SK-N-SH treated with all-trans-retinoic acid at 6 μM for 48 hours (cell line): ENCODE measurements around the gene WDR20.

Experiments
- CSDC2 ChIP-seq: fragments of 250-450 bp; sonication (Bioruptor Pico); IDR thresholded peaks from 2 replicates; pipeline ENCODE4 v1.5.0; 2020; ENCODE audit warnings: mild to moderate bottlenecking, moderate library complexity
- GLIS3 ChIP-seq: fragments of 250-450 bp; sonication (Bioruptor Pico); IDR thresholded peaks from 2 replicates; pipeline ENCODE4 v1.5.0; 2020; ENCODE audit warnings: mild to moderate bottlenecking, moderate library complexity
- ISL1 ChIP-seq: fragments of 250-450 bp; sonication (Bioruptor Pico); IDR thresholded peaks from 2 replicates; pipeline ENCODE4 v2.1.2; 2022; ENCODE audit warnings: mild to moderate bottlenecking, moderate library complexity
- OSR1 ChIP-seq: fragments of 250-450 bp; sonication (Bioruptor Pico); IDR thresholded peaks from 2 replicates; pipeline ENCODE4 v1.8.0; 2022; ENCODE audit warnings: moderate library complexity, mild to moderate bottlenecking, inconsistent platforms
- RARB ChIP-seq: fragments of 250-450 bp; sonication (Bioruptor Pico); IDR thresholded peaks from 2 replicates; pipeline ENCODE4 v1.8.0; 2021; ENCODE audit warnings: mild to moderate bottlenecking, moderate library complexity
- ZC3H10 ChIP-seq: fragments of 250-450 bp; sonication (Bioruptor Pico); IDR thresholded peaks from 2 replicates; pipeline ENCODE4 v1.5.1; 2021; ENCODE audit warnings: mild to moderate bottlenecking, moderate library complexity
- ZFP3 ChIP-seq: fragments of 250-450 bp; sonication (Bioruptor Pico); IDR thresholded peaks from 2 replicates; pipeline ENCODE4 v1.5.0; 2020; ENCODE audit warnings: mild to moderate bottlenecking, moderate library complexity
- ZFP30 ChIP-seq: fragments of 450-650 bp; formaldehyde crosslinking; IDR thresholded peaks from 2 replicates; pipeline ENCODE4 v1.5.0; 2022; ENCODE audit warnings: mild to moderate bottlenecking, moderate library complexity
- ZNF8 ChIP-seq: fragments of 450-650 bp; formaldehyde crosslinking; IDR thresholded peaks from 2 replicates; pipeline ENCODE4 v1.5.0; 2020; ENCODE audit warnings: mild to moderate bottlenecking, moderate library complexity
- TF ChIP-seq, protein P1 (sequence below): fragments of 250-450 bp; sonication (Bioruptor Pico); IDR thresholded peaks from 2 replicates; pipeline ENCODE4 v1.5.0; 2020; ENCODE audit warnings: mild to moderate bottlenecking, moderate library complexity
- TF ChIP-seq, protein P2 (sequence below): fragments of 250-450 bp; sonication (Bioruptor Pico); IDR thresholded peaks from 2 replicates; pipeline ENCODE4 v1.8.0; 2020; ENCODE audit warnings: mild to moderate bottlenecking, moderate library complexity, borderline replicate concordance

DNA sequence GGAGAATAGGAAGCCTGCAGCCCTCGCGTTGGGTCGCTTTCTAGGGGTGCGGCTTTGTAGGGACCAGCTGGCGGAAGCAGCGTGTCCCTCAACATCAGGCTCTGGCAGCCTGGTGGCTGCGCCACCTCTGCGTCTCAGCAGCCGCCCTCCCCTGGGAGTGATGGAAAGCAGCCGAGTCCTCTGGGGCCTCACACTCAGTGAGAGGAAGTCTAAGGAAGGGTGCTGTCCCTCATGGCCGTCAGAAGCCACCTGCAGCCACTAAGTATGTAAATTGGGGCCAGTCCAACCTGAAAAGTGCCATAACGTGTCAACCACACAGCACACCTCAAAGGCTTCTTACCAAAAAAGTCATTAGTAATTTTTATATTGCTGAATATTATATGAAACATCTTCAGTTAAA, 80.3 kb downstream of the WDR20 start:
- TF ChIP-seq CSDC2 (CRISPR knock-in tag) (no peak), GLIS3 (CRISPR knock-in tag) (no peak), ZC3H10 (CRISPR knock-in tag) (no peak), RARB (CRISPR knock-in tag) (no peak), OSR1 (CRISPR knock-in tag) (no peak), ZFP3 (no peak), ZNF8 (no peak), ISL1 (CRISPR knock-in tag) (no peak), ZFP30 (CRISPR knock-in tag) (no peak)
- TF ChIP-seq, protein P1, sequence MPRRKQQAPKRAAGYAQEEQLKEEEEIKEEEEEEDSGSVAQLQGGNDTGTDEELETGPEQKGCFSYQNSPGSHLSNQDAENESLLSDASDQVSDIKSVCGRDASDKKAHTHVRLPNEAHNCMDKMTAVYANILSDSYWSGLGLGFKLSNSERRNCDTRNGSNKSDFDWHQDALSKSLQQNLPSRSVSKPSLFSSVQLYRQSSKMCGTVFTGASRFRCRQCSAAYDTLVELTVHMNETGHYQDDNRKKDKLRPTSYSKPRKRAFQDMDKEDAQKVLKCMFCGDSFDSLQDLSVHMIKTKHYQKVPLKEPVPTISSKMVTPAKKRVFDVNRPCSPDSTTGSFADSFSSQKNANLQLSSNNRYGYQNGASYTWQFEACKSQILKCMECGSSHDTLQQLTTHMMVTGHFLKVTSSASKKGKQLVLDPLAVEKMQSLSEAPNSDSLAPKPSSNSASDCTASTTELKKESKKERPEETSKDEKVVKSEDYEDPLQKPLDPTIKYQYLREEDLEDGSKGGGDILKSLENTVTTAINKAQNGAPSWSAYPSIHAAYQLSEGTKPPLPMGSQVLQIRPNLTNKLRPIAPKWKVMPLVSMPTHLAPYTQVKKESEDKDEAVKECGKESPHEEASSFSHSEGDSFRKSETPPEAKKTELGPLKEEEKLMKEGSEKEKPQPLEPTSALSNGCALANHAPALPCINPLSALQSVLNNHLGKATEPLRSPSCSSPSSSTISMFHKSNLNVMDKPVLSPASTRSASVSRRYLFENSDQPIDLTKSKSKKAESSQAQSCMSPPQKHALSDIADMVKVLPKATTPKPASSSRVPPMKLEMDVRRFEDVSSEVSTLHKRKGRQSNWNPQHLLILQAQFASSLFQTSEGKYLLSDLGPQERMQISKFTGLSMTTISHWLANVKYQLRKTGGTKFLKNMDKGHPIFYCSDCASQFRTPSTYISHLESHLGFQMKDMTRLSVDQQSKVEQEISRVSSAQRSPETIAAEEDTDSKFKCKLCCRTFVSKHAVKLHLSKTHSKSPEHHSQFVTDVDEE, result no peak
- TF ChIP-seq, protein P2, sequence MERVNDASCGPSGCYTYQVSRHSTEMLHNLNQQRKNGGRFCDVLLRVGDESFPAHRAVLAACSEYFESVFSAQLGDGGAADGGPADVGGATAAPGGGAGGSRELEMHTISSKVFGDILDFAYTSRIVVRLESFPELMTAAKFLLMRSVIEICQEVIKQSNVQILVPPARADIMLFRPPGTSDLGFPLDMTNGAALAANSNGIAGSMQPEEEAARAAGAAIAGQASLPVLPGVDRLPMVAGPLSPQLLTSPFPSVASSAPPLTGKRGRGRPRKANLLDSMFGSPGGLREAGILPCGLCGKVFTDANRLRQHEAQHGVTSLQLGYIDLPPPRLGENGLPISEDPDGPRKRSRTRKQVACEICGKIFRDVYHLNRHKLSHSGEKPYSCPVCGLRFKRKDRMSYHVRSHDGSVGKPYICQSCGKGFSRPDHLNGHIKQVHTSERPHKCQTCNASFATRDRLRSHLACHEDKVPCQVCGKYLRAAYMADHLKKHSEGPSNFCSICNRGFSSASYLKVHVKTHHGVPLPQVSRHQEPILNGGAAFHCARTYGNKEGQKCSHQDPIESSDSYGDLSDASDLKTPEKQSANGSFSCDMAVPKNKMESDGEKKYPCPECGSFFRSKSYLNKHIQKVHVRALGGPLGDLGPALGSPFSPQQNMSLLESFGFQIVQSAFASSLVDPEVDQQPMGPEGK, result no peak
